MM.1S (cell line): ENCODE data around the gene HAUS1.
"Not testable (repeated sequence)": the region's sequence is repeated elsewhere in the genome, so short reads cannot be mapped to it uniquely, and the experiment has no call there.

Experiments
- DNase-seq: peaks from one replicate; pipeline ENCODE4 v3.0.0-alpha.2; 2015
- H2AFZ ChIP-seq: fragments of 300-600 bp; sonication (generic); 2 replicates; pipeline ENCODE4 v1.6.0; 2016; ENCODE audit warnings: antibody characterized with exemption, low read length
- H3F3A ChIP-seq: fragments of 300-600 bp; sonication (generic); 2 replicates; pipeline ENCODE4 v1.6.1; 2016; ENCODE audit warnings: mild to moderate bottlenecking, antibody characterized with exemption, low read length, moderate library complexity, mixed read lengths; ENCODE audit not compliant: insufficient read depth
- H3K27ac ChIP-seq: fragments of 300-600 bp; sonication (generic); 2 replicates; pipeline ENCODE4 v1.5.1; 2016; ENCODE audit warnings: mild to moderate bottlenecking, low read length
- H3K27me3 ChIP-seq: fragments of 300-600 bp; sonication (generic); replicated peaks from 2 replicates; pipeline ENCODE4 v1.6.0; 2016; ENCODE audit warnings: low read length; ENCODE audit not compliant: insufficient read depth
- H3K36me3 ChIP-seq: fragments of 300-600 bp; sonication (generic); replicated peaks from 2 replicates; pipeline ENCODE4 v1.6.1; 2016; ENCODE audit warnings: mild to moderate bottlenecking, low read length, mixed read lengths; ENCODE audit not compliant: insufficient read depth
- H3K4me1 ChIP-seq: fragments of 300-600 bp; sonication (generic); 2 replicates; pipeline ENCODE4 v1.6.1; 2016; ENCODE audit warnings: low read length, mixed read lengths
- H3K4me2 ChIP-seq: fragments of 300-600 bp; sonication (generic); 2 replicates; pipeline ENCODE4 v1.6.0; 2016; ENCODE audit warnings: low read depth, low read length
- H3K4me3 ChIP-seq: fragments of 300-600 bp; sonication (generic); 2 replicates; pipeline ENCODE4 v1.5.1; 2016; ENCODE audit warnings: low read length, mixed read lengths
- H3K79me2 ChIP-seq: fragments of 300-600 bp; sonication (generic); 2 replicates; pipeline ENCODE4 v1.6.1; 2016; ENCODE audit warnings: mixed run types, low read length, mixed read lengths
- H3K9ac ChIP-seq: fragments of 300-600 bp; sonication (generic); 2 replicates; pipeline ENCODE4 v1.6.1; 2016; ENCODE audit warnings: low read length, mixed read lengths
- H3K9me2 ChIP-seq: fragments of 300-600 bp; sonication (generic); replicated peaks from 2 replicates; pipeline ENCODE4 v1.6.1; 2016; ENCODE audit warnings: mild to moderate bottlenecking, low read length, mixed read lengths; ENCODE audit not compliant: insufficient read depth
- H3K9me3 ChIP-seq: fragments of 300-600 bp; sonication (generic); replicated peaks from 2 replicates; pipeline ENCODE4 v1.6.1; 2016; ENCODE audit warnings: mild to moderate bottlenecking, low read length, mixed read lengths; ENCODE audit not compliant: insufficient read depth
- H4K20me1 ChIP-seq: fragments of 300-600 bp; sonication (generic); 2 replicates; pipeline ENCODE4 v1.6.1; 2016; ENCODE audit warnings: mild to moderate bottlenecking, low read length, moderate library complexity, mixed read lengths; ENCODE audit not compliant: insufficient read depth
- CTCF ChIP-seq: fragments of 300-600 bp; sonication (generic); IDR thresholded peaks from 2 replicates; pipeline ENCODE4 v1.5.1; 2016; ENCODE audit warnings: antibody characterized with exemption, low read length, mixed read lengths
- EZH2 ChIP-seq: fragments of 300-600 bp; sonication (generic); optimal IDR thresholded peaks from 2 replicates; pipeline ENCODE3; 2017; ENCODE audit warnings: low read depth, mild to moderate bottlenecking, antibody characterized with exemption, low read length, mixed read lengths
- EZH2phosphoT487 ChIP-seq: fragments of 300-600 bp; sonication (generic); IDR thresholded peaks from 2 replicates; pipeline ENCODE4 v1.6.1; 2018; ENCODE audit warnings: antibody characterized with exemption, low read length

HAUS1 gene

GRCh38 chr18:46130061-46130460 lies 25.9 kb downstream of the HAUS1 start:
- no peak overlapping the region for H3K27ac ChIP-seq
- no peaks in the 10 kb centered on the region for H3K79me2 ChIP-seq
- H3K27me3 ChIP-seq: no peaks in the 10 kb centered on the region
- H4K20me1 ChIP-seq: no peaks in the 10 kb centered on the region
- no peak overlapping the region for H3K4me3 ChIP-seq
- peaks cover 4% of the 10 kb centered on the region for H3K4me1 ChIP-seq
- H3K9me2 ChIP-seq: no peaks in the 10 kb centered on the region
- no peak for TF ChIP-seq CTCF
- no peak for TF ChIP-seq EZH2
- no peak for TF ChIP-seq EZH2phosphoT487
- no peaks in the 10 kb centered on the region for H3K9me3 ChIP-seq
- no peaks in the 10 kb centered on the region; the same call in 1 of the 2 replicates for H3K36me3 ChIP-seq
- no peak for DNase-seq
- no peak overlapping the region for H2AFZ ChIP-seq
- no peak overlapping the region for H3K9ac ChIP-seq
- H3K4me2 ChIP-seq: no peak overlapping the region
- H3F3A ChIP-seq: no peaks in the 10 kb centered on the region

- not testable (repeated sequence) for DNase-seq, H3K9me3 ChIP-seq, H2AFZ ChIP-seq, H3K9ac ChIP-seq, H3K79me2 ChIP-seq, H3K27ac ChIP-seq, H3K4me2 ChIP-seq, H3K36me3 ChIP-seq, H4K20me1 ChIP-seq, H3F3A ChIP-seq, H3K9me2 ChIP-seq, H3K4me1 ChIP-seq, H3K4me3 ChIP-seq, H3K27me3 ChIP-seq
Measured at GRCh38 chr18:46130549-46130948, 26.4 kb downstream of the HAUS1 start.

- Histone ChIP-seq H3K9me2 (no peaks in the 10 kb centered on the region), H3K4me1 (peaks cover 13% of the 10 kb centered on the region), H3K27ac (no peak overlapping the region), H3K36me3 (no peaks in the 10 kb centered on the region), H3K4me3 (no peak overlapping the region), H3K9me3 (no peaks in the 10 kb centered on the region), H3F3A (0 out of 2 replicates have a peak, but pooled peaks cover 5% of the 10 kb centered on the region), H3K9ac (no peak overlapping the region), H4K20me1 (no peaks in the 10 kb centered on the region), H2AFZ (no peak overlapping the region), H3K4me2 (no peak overlapping the region), H3K27me3 (no peaks in the 10 kb centered on the region), H3K79me2 (no peaks in the 10 kb centered on the region)
- no peak for DNase-seq
- no peak for TF ChIP-seq EZH2
- no peak for TF ChIP-seq CTCF
- no peak for TF ChIP-seq EZH2phosphoT487
Measured at GRCh38 chr18:46133534-46133933, 29.3 kb downstream of the HAUS1 start.

GRCh38 chr18:46134920-46135675 lies 30.9 kb downstream of the HAUS1 start:
- Histone ChIP-seq H3F3A (0 out of 2 replicates have a peak, but pooled peaks cover 5% of the 10 kb centered on the region), H4K20me1 (no peaks in the 10 kb centered on the region), H3K36me3 (no peaks in the 10 kb centered on the region), H3K4me2 (peak overlapping the region; percentile 15; the same call in 1 of the 2 replicates), H3K79me2 (no peaks in the 10 kb centered on the region), H3K4me3 (no peak overlapping the region), H3K4me1 (peaks cover 13% of the 10 kb centered on the region), H3K9me3 (no peaks in the 10 kb centered on the region), H3K9me2 (no peaks in the 10 kb centered on the region), H2AFZ (peak overlapping the region; percentile 1; the same call in 1 of the 2 replicates), H3K27ac (peak overlapping the region; percentile 28; the same call in 1 of the 2 replicates), H3K27me3 (no peaks in the 10 kb centered on the region), H3K9ac (no peak overlapping the region)
- peak; percentile 69 for DNase-seq
- TF ChIP-seq EZH2phosphoT487 (no peak), EZH2 (no peak), CTCF (no peak)
